Amygdala (tissue), 56 donors: ENCODE measurements around the gene GSTM4.

ENCODE experiments used
- DNase-seq, 56 donors: peaks; one replicate each; lab custom pipeline; 2025; lab: John Stamatoyannopoulos, UW

The GSTM4 gene

DNA sequence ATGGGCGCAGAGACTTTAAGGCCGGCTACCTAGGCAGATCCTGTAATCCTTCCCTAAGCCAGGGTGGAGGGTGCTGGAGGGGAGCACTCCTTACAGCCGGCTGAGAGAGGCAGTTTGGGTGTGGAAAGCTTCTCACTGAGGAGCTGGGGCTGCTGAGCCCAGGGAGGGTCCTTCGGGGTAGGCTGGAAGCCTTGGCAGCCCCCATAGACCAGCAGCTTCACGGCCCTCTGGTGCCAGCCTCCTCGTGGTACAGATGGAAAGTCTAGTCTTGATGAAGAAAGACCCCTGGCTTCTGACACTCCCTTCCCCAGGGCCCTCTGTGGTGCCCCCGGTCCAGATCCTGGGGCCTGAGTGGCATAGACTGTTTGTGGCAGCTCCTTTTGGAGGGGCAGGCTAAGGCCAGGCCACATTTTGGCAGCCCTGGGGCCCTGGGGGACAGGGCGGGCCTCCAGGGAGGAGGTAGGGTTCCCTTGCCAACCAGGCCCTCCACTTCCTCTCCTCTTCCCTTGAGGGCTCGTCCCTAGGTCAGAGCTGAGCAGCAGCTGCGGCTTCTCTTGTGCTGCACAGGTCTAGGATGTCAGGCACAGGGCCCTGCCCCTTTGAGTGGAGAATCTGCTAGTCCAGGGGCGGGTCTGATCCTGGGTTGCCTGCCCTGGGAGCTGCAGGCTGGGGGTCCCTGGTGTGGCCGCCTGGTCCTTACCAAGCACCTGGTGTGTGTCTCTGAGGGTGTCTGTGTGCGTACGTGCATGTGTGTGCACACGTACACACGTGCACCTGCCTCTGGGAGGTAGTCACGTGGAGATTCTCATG is 31.5 kb upstream of the GSTM4 start:
- no peak for DNase-seq

DNA sequence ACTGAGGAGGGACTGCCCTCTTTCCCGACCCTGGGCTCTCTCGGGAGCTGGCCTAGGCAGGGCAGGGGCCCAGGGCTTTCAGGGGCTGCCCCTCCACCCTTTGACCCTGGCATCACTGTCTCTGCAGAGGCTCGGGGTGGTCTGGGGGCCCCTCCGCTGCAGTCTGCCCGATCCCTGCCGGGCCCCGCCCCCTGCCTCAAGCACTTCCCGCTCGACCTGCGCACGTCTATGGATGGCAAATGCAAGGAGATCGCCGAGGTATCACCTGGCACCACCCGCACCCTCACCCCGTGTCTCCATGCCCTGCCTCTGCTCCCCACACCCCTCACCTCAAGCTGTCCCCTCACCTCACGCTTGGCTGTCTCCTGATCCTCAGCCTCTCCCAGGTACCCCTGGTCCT is 30.7 kb upstream of the GSTM4 start:
- DNase-seq: no peak

DNA sequence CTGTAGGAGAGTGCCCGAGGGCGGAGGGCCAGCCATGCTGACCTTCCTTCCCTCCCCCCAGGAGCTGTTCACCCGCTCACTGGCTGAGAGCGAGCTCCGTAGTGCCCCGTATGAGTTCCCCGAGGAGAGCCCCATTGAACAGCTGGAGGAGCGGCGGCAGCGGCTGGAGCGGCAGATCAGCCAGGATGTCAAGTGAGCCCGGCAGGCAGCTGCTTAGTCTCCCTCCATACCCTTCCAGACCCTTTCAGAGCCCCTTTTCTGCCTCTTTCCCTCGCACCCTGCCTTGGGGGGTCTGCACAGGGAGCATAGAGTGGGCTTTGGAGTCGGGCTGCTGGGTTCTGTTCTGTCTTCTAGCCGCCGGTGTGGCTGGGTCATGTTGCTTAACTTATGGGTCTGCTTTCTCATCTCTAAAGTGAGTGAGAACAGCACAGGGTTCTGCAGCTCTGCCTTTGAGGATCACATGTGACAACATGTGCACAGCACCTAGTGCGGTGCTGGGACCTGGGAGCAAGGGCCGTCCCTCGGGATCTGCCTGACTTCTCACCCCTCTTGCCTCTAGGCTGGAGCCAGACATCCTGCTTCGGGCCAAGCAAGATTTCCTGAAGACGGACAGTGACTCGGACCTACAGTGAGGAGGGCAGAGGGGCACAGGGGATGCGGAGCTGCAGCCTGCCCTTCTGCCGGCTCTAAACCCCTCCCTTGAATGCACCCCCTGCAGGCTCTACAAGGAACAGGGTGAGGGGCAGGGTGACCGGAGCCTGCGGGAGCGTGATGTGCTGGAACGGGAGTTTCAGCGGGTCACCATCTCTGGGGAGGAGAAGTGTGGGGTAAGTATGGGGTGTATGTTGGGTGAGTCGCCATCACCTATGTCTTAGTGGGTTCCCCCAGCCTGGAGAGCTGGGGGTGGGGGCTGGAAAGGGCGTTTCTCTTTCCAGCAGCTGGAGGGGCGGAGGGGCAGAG is 30.0 kb upstream of the GSTM4 start:
- no peak for DNase-seq

DNA sequence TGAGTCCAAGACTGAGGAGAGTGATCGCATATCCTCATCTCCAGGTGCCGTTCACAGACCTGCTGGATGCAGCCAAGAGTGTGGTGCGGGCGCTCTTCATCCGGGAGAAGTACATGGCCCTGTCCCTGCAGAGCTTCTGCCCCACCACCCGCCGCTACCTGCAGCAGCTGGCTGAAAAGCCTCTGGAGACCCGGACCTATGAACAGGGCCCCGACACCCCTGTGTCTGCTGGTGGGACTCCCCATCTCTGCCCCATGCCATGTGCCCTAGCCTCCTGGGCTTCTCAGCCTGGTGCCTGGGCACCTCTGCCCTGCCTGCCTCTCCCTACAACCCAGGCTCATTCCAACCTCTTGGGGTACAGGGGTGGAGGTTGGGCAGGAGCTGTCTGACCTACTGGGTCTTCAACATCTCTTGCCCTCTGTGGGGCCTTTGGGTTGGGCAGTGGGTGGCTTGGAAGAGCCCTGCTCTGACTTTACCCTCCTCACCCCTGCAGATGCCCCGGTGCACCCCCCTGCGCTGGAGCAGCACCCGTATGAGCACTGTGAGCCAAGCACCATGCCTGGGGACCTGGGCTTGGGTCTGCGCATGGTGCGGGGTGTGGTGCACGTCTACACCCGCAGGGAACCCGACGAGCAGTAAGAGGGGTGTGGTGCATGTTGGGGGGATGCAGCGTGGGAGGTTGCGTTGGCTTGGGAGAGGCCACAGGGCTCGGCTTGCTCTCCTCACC is 29.1 kb upstream of the GSTM4 start:
- no peak for DNase-seq

DNA sequence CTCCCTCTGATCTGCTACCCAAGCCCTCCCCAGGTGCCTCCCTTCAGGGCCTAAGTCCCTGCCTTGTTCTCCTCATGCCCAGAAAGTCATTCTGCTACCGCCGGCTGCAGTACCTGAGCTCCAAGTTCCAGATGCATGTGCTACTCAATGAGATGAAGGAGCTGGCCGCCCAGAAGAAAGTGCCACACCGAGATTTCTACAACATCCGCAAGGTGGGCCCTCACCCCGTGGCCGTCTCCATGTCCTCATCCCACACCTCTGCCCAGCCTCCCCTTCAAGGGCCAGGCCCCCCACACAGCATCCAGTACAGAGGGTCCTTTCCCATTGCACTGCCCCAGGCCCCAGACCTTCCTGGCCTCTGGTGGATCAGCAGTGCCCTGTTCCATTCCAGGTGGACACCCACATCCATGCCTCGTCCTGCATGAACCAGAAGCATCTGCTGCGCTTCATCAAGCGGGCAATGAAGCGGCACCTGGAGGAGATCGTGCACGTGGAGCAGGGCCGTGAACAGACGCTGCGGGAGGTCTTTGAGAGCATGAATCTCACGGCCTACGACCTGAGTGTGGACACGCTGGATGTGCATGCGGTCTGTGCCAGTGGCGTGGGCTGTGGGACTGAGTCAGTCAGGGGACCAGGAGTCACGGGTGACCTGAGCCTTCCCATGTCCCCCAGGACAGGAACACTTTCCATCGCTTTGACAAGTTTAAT is 28.1 kb upstream of the GSTM4 start:
- DNase-seq: no peak

DNA sequence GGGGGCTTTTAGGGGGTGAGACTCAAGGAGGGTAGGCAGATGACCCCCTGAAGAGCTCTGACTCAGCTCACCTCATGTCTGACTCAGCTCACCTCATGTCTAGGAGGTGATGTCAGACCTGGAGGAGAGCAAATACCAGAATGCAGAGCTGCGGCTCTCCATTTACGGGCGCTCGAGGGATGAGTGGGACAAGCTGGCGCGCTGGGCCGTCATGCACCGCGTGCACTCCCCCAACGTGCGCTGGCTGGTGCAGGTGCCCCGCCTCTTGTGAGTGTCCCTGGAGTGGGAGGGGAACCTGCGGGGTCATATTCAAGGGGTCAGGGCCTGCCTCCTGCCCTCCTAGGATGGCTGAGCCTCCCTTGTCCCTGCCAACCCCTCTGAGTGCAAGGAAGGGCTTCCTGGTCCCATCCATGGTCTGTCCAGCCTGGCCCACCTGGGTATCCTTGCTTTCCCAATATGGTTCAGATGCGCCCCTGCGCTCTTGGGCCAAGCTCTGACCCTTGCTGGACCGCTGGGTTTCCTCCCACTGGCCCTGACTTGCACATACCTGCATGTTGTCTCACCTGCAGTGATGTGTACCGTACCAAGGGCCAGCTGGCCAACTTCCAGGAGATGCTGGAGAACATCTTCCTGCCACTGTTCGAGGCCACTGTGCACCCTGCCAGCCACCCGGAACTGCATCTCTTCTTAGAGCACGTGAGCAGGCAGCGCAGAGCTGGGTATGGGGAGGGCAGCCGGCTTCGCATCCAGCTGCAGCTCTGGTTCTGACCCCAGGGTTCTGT is 27.2 kb upstream of the GSTM4 start:
- DNase-seq: no peak

DNA sequence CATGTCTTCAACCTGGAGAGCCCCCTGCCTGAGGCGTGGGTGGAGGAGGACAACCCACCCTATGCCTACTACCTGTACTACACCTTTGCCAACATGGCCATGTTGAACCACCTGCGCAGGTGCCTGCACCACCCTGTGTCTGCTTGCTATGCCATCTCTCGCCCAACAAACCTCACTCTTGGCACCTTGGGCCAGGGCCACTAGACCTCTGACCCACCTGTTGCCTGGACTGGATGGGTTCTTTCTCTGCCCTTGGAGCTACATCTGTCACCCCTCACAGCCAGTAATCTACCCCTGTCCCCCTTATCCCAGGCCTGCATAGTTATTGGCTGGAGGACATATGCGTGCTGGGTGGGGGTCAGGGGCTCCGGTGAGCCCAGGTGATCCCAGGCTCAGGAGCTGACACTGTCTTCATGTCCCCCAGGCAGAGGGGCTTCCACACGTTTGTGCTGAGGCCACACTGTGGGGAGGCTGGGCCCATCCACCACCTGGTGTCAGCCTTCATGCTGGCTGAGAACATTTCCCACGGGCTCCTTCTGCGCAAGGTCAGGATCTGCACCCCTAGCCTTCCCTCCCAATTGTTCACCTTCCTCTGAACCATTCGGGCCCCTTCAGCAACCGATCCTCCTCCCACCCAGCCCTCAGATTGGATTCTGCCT is 26.4 kb upstream of the GSTM4 start:
- DNase-seq: no peak

DNA sequence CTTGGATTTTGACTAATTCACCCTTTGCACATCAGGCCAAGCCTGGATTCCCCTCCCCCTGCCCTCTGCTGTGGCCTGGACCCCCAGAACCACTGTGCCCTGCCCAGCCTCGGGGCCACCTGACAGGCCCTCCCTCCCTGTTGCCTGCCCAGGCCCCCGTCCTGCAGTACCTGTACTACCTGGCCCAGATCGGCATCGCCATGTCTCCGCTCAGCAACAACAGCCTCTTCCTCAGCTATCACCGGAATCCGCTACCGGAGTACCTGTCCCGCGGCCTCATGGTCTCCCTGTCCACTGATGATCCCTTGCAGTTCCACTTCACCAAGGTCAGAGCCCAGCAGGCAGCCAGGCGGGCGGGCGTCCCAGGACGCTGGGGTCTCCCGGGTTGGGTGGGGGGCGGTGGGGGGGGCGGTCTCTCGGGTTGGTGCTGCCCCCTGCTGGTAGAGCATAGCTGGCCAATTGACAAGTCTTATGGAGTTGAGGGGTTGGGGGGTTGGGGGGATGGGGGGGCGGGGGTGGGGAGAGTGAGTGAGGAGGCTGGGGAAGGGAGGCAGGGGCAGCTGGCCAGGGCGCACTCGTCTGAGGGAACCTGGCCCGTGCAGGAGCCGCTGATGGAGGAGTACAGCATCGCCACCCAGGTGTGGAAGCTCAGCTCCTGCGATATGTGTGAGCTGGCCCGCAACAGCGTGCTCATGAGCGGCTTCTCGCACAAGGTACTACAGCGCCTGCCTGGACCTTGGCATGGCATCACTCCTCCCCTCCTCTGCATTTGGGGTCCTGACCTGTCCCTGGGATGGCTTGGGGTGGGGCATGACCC is 25.6 kb upstream of the GSTM4 start:
- DNase-seq: peak in 2 of 56 donors; percentile 13 to 27

DNA sequence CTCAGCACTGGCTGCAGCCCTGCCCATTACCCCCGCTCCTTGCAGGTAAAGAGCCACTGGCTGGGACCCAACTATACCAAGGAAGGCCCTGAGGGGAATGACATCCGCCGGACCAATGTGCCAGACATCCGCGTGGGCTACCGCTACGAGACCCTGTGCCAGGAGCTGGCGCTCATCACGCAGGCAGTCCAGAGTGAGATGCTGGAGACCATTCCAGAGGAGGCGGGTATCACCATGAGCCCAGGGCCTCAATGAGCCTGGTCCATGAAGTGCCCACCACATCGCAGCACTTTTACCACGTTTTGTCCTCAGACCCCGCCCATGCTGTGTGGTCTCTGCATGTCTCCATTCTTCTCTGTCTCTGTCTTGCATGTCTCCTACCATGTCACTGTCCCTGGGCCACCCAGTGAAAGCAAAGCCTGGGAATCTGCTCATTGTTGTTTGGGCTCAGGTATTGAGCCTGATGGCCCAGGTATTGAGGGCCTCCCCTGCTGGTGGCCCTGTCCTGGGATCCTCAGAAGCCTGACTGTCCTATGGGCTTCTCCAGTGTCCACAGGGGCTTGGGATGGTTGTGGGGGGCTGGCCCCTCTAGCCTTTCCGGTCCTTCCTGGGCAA is 24.9 kb upstream of the GSTM4 start:
- DNase-seq: no peak

DNA sequence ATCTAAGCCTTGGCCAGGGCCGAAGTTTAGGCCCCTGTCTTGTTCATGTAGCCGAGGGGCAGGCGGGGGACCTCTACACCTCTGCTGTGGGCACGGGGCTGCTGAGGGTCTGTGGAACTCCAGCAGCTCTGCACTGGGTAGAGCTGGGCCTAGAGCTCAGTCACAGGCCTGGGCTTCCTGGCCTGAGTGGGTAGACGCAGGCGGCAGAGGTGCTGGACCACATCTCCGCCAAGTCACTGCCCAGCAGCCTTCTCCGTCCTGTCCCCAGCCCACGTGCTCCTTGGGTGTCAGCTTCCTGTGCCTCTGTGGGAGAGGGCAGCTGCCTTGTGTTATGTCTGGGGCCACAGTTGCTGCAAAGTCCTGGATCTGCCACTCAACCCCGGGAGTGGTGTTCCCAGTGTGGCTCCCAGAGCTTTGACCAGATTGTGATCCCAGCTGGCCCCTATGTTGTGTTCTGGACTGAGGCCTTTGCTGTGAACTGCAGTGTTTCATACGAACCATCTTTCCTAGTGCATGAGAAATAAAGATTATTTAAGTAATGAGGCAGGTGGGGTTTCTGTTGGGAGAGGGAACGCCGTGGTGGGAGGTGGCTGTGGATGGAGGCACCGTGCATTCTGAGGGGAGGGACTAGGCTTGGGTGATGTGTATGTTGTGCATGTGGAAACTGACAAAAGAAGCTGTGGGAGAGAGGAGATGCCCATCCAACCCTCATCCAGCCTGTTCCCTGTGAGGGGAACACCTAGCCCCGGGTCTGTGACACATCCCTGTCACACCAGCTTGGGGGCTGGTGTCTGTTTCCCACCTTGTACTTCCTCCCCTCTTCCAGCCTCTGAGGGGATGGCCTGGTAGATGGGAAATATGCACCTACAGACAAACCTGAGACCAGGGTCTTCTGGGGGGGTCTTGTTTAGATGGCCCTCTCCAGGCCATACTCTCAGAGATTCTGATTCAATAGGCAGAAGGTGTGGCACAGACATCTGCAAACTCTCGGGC is 24.1 kb upstream of the GSTM4 start:
- DNase-seq: no peak

DNA sequence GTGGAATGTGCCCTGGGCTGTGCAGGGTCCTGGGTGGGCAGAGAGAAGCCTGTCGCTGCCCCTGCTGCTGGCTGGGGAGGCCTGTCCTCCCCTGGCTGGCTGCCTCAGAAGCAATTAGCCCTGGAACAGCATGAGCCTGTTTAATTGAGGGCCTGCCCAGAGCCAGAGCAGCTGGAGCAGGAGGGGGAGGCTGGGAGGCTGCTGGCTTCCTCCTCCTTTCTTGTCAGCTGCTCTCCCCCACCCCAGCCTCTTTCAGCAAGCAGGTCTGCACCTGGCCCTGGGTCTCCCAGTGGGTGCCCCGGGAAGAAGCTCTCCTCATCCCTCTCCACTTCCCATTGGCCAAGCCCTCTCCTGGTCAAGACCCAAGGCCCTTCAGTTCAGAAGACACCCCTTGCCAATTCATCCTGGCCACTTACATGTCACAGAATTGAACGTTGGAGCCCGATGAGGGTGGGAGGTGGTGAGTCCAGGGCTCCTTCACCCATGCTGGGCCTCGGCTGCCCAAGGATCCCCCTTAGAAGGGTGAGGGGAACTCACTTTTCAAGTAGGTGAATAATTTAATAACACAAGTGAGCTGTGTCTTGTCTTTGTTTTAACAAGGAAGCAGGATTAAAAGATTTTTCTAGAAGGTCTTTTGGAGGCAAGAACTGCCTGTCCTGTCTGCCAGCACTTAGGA is 23.1 kb upstream of the GSTM4 start:
- peak in 37 of 56 donors; percentile 14 to 84 (median 57) for DNase-seq

DNA sequence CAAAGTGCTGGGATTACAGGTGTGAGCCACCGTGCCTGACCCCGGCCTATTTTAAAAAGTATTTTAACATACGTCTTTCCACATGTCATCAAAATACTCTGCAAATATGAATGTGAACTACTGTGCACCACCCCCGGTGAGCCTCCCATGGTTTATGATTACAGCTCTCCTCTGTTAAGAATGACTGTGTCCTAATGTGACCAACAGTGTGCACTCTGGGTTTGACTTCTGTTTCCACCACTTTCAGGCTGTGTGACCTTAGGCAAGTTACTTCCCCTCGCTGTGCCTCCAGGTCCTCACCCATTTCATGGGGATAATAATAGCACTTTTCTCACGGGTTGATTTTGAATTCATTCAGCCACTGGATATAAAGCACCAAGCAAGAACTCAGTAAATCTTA is 21.6 kb upstream of the GSTM4 start:
- no peak for DNase-seq

DNA sequence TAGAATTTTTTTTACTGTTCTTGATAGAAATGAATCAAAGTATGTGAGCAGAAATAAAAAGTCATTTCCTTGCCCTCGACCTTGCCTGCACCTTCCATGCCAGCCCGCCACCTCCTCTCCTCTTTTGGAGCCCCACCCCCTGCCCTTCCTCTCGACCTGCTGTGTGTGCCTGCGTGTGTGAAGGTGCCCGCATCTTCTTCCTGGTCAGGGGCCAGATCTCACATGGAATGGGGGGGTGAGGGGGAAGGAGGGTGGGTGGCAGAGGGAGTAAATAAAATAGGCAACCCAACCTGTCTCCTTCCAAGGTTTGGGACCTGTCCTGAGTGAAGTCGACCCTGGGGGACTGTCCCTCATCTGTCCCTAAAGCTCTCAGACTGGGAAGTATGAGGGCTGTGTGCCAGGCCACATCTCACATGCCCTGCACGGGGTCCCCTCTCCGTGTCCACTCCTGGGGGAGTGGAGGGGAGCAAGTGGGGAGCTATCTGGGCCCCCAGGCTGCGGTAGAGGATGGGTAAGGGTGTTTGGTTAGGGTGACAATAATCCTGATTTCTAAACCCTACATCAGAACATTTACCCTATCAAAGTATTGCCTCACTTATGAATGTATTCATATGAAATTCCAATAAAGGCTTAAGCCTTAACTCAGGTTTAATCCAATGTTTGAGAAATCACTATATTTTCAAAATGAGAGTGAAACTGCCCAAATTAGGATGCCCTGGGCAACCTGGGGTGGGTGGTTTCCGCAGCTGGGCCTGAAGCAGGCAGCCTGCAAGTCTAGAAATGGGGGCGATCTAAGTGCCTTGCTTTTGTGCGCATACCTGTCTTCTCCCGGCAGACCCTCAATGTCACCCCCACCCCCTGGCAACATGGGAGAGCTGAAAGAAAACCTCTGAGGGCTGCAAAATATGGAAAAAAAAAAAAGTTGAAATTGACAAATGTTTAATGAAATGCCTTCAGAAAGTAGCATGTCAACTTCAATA is 20.8 kb upstream of the GSTM4 start:
- DNase-seq: no peak

DNA sequence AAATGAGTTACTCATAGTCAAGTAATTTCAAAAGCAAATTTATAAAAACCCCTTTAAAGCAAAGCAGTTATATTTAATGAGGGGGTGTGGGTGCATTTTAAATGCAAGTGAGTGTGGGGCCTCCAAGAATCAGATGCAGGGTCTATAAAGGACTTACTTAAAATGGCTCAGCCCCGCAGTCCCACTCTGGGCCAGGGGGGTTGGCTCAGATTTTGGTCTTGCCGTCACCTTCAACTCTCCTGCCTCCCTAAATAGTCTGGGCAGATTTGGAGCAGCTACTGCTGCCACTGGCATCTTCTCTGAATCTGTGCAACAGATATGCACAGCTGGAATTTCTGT is 20.1 kb upstream of the GSTM4 start:
- DNase-seq: no peak
